Motor neuron (in vitro differentiated cells): ENCODE data around the gene TNFRSF14. TPM values are rescaled to one million over a fixed set of nuclear protein-coding genes. Genes with fewer than 3 reads are reported as not detected.
A peak's percentile ranks its signal among the peaks of the same experiment; 100 is the strongest.

ENCODE experiments used
- ATAC-seq, 8 experiments: fragments of 200-7000 bp; cut with Tn5 transposase; replicated peaks in 6 of 8; 2 replicates each; pipeline ENCODE4 v1.8.0; 2021; ENCODE audit warnings: mild to moderate bottlenecking in 8 of 8, moderate library complexity in 8 of 8
- H3K27ac ChIP-seq, 2 donors: fragments of 250-450 bp; sonication (Bioruptor Pico); 2 replicates each; pipeline ENCODE4 v1.9.0; 2021; ENCODE audit warnings: antibody characterized with exemption in 2 of 2, mild to moderate bottlenecking in 2 of 2, moderate library complexity in 1 of 2
- H3K4me1 ChIP-seq, 2 donors: fragments of 250-450 bp; sonication (Bioruptor Pico); replicated peaks in 1 of 2; 2 replicates each; pipeline ENCODE4 v1.6.1; 2021; ENCODE audit warnings: antibody characterized with exemption in 2 of 2, mild to moderate bottlenecking in 2 of 2, moderate library complexity in 1 of 2
- H3K4me3 ChIP-seq, 5 donors: fragments of 250-450 bp; sonication (Bioruptor Pico); 2 replicates each; pipeline ENCODE4 v1.9.0; 2021; ENCODE audit warnings: antibody characterized with exemption in 5 of 5, mild to moderate bottlenecking in 5 of 5, moderate library complexity in 4 of 5
- WGBS, 10 experiments: fragments of 450-650 bp; shearing (Covaris generic); methylation state at CpG; one replicate each; pipeline ENCODE4 v1.0.0; 2022; 5-methylcytosine and 5-hydroxymethylcytosine counted together
- in situ Hi-C, 9 experiments: fragments of 400-800 bp; cut with MboI; loops; one replicate each; pipeline ENCODE4 v1.15.0; 2021; ENCODE audit warnings: low sequenced_read_pairs in 9 of 9, low pct_unique_long_range_greater_than_20kb in 2 of 9; ENCODE audit not compliant: unreplicated experiment in 9 of 9
- total RNA-seq, 8 experiments: library from RNA; unstranded; fragments of 300-600 nt; gene quantifications; 2 replicates each; pipeline versions ENCODE4 v1.2.3 to v1.2.4, GENCODE V29; 2022

The TNFRSF14 gene
- total RNA-seq, 8 experiments from 2014 or later: 0.22 to 48.5 (median 3.2) TPM

GRCh38 chr1:2526824-2527555 lies 29.2 kb upstream of the TNFRSF14 start:
- H3K27ac ChIP-seq: peak overlapping the region; percentile 97 to 98
- H3K4me1 ChIP-seq: peaks cover 60 to 63% of the 10 kb centered on the region in 2 donors
- 0 to 26% (median 0%) methylated on average over 1 to 6 of the region's 20 CpGs; no CpG with 5 or more reads in 5 of the 10 experiments for WGBS, 10 experiments
- ATAC-seq: peak; percentile 38 to 55 (median 44)
- peak overlapping the region; percentile 60 to 91 (median 80) for H3K4me3 ChIP-seq
- in situ Hi-C loops: loop anchor here in 3 of 9 experiments (25.0 kb wide), 2 partner anchors 90 to 115 kb away; partner anchors contain the start of gene PEX10 (in 2 of the 3)

GRCh38 chr1:2527556-2527860 lies 28.7 kb upstream of the TNFRSF14 start:
- 50% methylated on average over 1 of the region's 4 CpGs; no CpG with 5 or more reads in 9 of the 10 experiments for WGBS, 10 experiments
- Histone ChIP-seq H3K4me3 (peak overlapping the region in 4 of 5 donors; percentile 32 to 90 (median 48)), H3K27ac (no peak overlapping the region), H3K4me1 (peaks cover 66 to 68% of the 10 kb centered on the region in 2 donors)
- in situ Hi-C loops: loop anchor here in 3 of 9 experiments (25.0 kb wide), 2 partner anchors 90 to 115 kb away; partner anchors contain the start of gene PEX10 (in 2 of the 3)
- ATAC-seq: no peak

- H3K27ac ChIP-seq: peak overlapping the region in 1 of 2 donors; percentile 80
- 20 to 100% (median 62%) methylated on average over 1 to 7 of the region's 12 CpGs; no CpG with 5 or more reads in 4 of the 10 experiments for WGBS, 10 experiments
- no peak for ATAC-seq
- peaks cover 71 to 73% of the 10 kb centered on the region in 2 donors for H3K4me1 ChIP-seq
- peak overlapping the region; percentile 32 to 90 (median 40) for H3K4me3 ChIP-seq
- in situ Hi-C loops: loop anchor here in 3 of 9 experiments (25.0 kb wide), 2 partner anchors 91 to 116 kb away; partner anchors contain the start of gene PEX10 (in 2 of the 3)
Measured at GRCh38 chr1:2528016-2528415, 28.2 kb upstream of the TNFRSF14 start.

GRCh38 chr1:2528611-2528965 lies 27.6 kb upstream of the TNFRSF14 start:
- ATAC-seq: no peak
- WGBS, 10 experiments: 0% methylated on average over 1 of the region's 10 CpGs; no CpG with 5 or more reads in 9 of the 10 experiments
- peak overlapping the region; percentile 50 to 80 for H3K27ac ChIP-seq
- in situ Hi-C loops: loop anchor here in 3 of 9 experiments (25.0 kb wide), 2 partner anchors 91 to 116 kb away; partner anchors contain the start of gene PEX10 (in 2 of the 3)
- H3K4me3 ChIP-seq: peak overlapping the region; percentile 32 to 90 (median 40)
- peaks cover 74 to 77% of the 10 kb centered on the region in 2 donors for H3K4me1 ChIP-seq

- 6 to 67% (median 20%) methylated on average over 3 to 25 of the region's 84 CpGs; no CpG with 5 or more reads in 4 of the 10 experiments for WGBS, 10 experiments
- peak in 2 of 8 experiments; percentile 3 to 4 for ATAC-seq
- H3K4me3 ChIP-seq: peak overlapping the region; percentile 32 to 90 (median 40)
- in situ Hi-C loops: loop anchor here in 3 of 9 experiments (25.0 kb wide), 2 partner anchors 92 to 117 kb away; partner anchors contain the start of gene PEX10 (in 2 of the 3)
- peaks cover 74 to 77% of the 10 kb centered on the region in 2 donors for H3K4me1 ChIP-seq
- H3K27ac ChIP-seq: peak overlapping the region; percentile 50 to 80
Measured at GRCh38 chr1:2528966-2529783, 27.0 kb upstream of the TNFRSF14 start.

GRCh38 chr1:2529784-2530512 lies 26.2 kb upstream of the TNFRSF14 start, which contains the start of gene HES5:
Gene HES5, minus strand, starts transcription at chr1:2530263. Its CDS starts 99 bp downstream, at chr1:2530164.
- in situ Hi-C loops: loop anchor here in 3 of 9 experiments (25.0 kb wide), 2 partner anchors 93 to 118 kb away; partner anchors contain the start of gene PEX10 (in 2 of the 3)
- peak within 1 kb of the TSS; percentile 32 to 90 (median 40) for H3K4me3 ChIP-seq
- WGBS, 10 experiments: 0 to 6% (median 0%) methylated on average over 1 to 27 of the region's 91 CpGs; no CpG with 5 or more reads in 4 of the 10 experiments
- peak; percentile 1 to 43 (median 24) for ATAC-seq
- peaks cover 74 to 77% of the 10 kb centered on the region in 2 donors for H3K4me1 ChIP-seq
- peak within 1 kb of the TSS; percentile 50 to 80 for H3K27ac ChIP-seq

- WGBS, 10 experiments: 0 to 70% (median 17%) methylated on average over 2 to 17 of the region's 30 CpGs; no CpG with 5 or more reads in 5 of the 10 experiments
- peak overlapping the region; percentile 27 to 58 for H3K27ac ChIP-seq
- ATAC-seq: no peak
- peak overlapping the region; percentile 32 to 90 (median 40) for H3K4me3 ChIP-seq
- in situ Hi-C loops: loop anchor here in 3 of 9 experiments (25.0 kb wide), 2 partner anchors 93 to 118 kb away; partner anchors contain the start of gene PEX10 (in 2 of the 3)
- peaks cover 78 to 81% of the 10 kb centered on the region in 2 donors for H3K4me1 ChIP-seq
Measured at GRCh38 chr1:2530513-2531361, 25.4 kb upstream of the TNFRSF14 start.

- in situ Hi-C loops: loop anchor here in 3 of 9 experiments (25.0 kb wide), 2 partner anchors 95 to 120 kb away; partner anchors contain the start of gene PEX10 (in 2 of the 3)
- WGBS, 10 experiments: 39 to 52% methylated on average over 6 to 7 of the region's 23 CpGs; no CpG with 5 or more reads in 8 of the 10 experiments
- Histone ChIP-seq H3K27ac (peak overlapping the region in 1 of 2 donors; percentile 6), H3K4me1 (peaks cover 76 to 78% of the 10 kb centered on the region in 2 donors), H3K4me3 (no peak overlapping the region)
- ATAC-seq: peak in 5 of 8 experiments; percentile 1 to 33 (median 13)
Measured at GRCh38 chr1:2532485-2533160, 23.5 kb upstream of the TNFRSF14 start.

- Histone ChIP-seq H3K4me3 (no peak overlapping the region), H3K27ac (no peak overlapping the region), H3K4me1 (peaks cover 71 to 73% of the 10 kb centered on the region in 2 donors)
- ATAC-seq: peak in 3 of 8 experiments; percentile 5 to 22 (median 11)
- in situ Hi-C loops: loop anchor here in 3 of 9 experiments (25.0 kb wide), 2 partner anchors 96 to 121 kb away; partner anchors contain the start of gene PEX10 (in 2 of the 3)
- WGBS, 10 experiments: 43 to 90% (median 70%) methylated on average over 2 to 6 of the region's 11 CpGs; no CpG with 5 or more reads in 6 of the 10 experiments
Measured at GRCh38 chr1:2533365-2533764, 22.8 kb upstream of the TNFRSF14 start.

GRCh38 chr1:2534315-2534686 lies 21.9 kb upstream of the TNFRSF14 start:
- no peak for ATAC-seq
- H3K4me3 ChIP-seq: no peak overlapping the region
- in situ Hi-C loops: loop anchor here in 3 of 9 experiments (25.0 kb wide), 2 partner anchors 97 to 122 kb away; partner anchors contain the start of gene PEX10 (in 2 of the 3)
- peaks cover 62 to 64% of the 10 kb centered on the region in 2 donors for H3K4me1 ChIP-seq
- WGBS, 10 experiments: 40 to 71% (median 56%) methylated on average over 1 to 3 of the region's 7 CpGs; no CpG with 5 or more reads in 6 of the 10 experiments
- H3K27ac ChIP-seq: no peak overlapping the region
